T-helper 2 cell treated with Interferon-gamma antibody and Interleukin-4, amounts not matched to agents 5 μg/mL and 100 μg/mL, for 36 hours (primary cell): ENCODE results near the gene RASSF9.

Source experiments
- DNase-seq: peaks from one replicate; pipeline ENCODE4 v3.0.0; 2021; ENCODE audit warnings: low spot score
- H3K27ac Mint-ChIP-seq: one replicate; pipeline ENCODE4 v1.8.0; 2021; ENCODE audit warnings: mild to moderate bottlenecking, mixed read lengths
- H3K27me3 Mint-ChIP-seq: one replicate; pipeline ENCODE4 v1.8.0; 2021; ENCODE audit warnings: low read depth, mixed read lengths
- H3K36me3 Mint-ChIP-seq: one replicate; pipeline ENCODE4 v1.8.0; 2021; ENCODE audit warnings: low read depth, mixed read lengths
- H3K4me1 Mint-ChIP-seq: one replicate; pipeline ENCODE4 v1.8.0; 2021; ENCODE audit warnings: low read depth, mixed read lengths
- H3K4me3 Mint-ChIP-seq: one replicate; pipeline ENCODE4 v1.8.0; 2022; ENCODE audit warnings: mild to moderate bottlenecking, moderate library complexity, mixed read lengths
- H3K9me3 Mint-ChIP-seq: one replicate; pipeline ENCODE4 v1.8.0; 2021; ENCODE audit warnings: mixed read lengths

The RASSF9 gene

GRCh38 chr12:85803923-85804322 lies 32.3 kb downstream of the RASSF9 start:
- no peaks in the 10 kb centered on the region for H3K27me3 Mint-ChIP-seq
- H3K36me3 Mint-ChIP-seq: no peaks in the 10 kb centered on the region
- no peak overlapping the region for H3K27ac Mint-ChIP-seq
- DNase-seq: no peak
- no peaks in the 10 kb centered on the region for H3K9me3 Mint-ChIP-seq
- no peaks in the 10 kb centered on the region for H3K4me1 Mint-ChIP-seq
- no peak overlapping the region for H3K4me3 Mint-ChIP-seq

GRCh38 chr12:85803231-85803630 lies 33.0 kb downstream of the RASSF9 start:
- H3K4me1 Mint-ChIP-seq: no peaks in the 10 kb centered on the region
- H3K4me3 Mint-ChIP-seq: no peak overlapping the region
- H3K9me3 Mint-ChIP-seq: no peaks in the 10 kb centered on the region
- DNase-seq: no peak
- no peaks in the 10 kb centered on the region for H3K27me3 Mint-ChIP-seq
- H3K36me3 Mint-ChIP-seq: no peaks in the 10 kb centered on the region
- H3K27ac Mint-ChIP-seq: no peak overlapping the region

- H3K9me3 Mint-ChIP-seq: no peaks in the 10 kb centered on the region
- H3K4me1 Mint-ChIP-seq: no peaks in the 10 kb centered on the region
- DNase-seq: no peak
- H3K4me3 Mint-ChIP-seq: no peak overlapping the region
- H3K27me3 Mint-ChIP-seq: no peaks in the 10 kb centered on the region
- no peaks in the 10 kb centered on the region for H3K36me3 Mint-ChIP-seq
- H3K27ac Mint-ChIP-seq: no peak overlapping the region
Measured at GRCh38 chr12:85798122-85798521, 38.1 kb downstream of the RASSF9 start.

DNA sequence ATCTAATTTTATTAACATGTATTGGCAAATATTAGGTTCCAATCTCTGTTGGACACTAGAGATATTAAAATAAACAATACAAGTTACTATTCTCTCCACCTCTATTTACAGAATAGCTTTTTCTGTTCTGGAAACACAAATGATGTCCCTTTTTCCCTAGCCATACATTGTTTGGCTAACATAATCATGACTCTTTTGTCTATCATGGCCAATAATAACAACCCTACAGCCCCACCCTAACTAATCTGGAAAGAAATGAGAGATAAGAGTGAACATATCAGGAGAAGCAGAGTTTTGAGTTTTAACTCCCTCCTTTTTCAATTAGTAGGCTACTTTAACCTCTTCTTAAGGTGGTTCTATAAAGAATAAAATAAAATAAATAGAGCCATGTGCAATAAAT lies 40.2 kb downstream of the RASSF9 start:
- Mint-ChIP-seq H3K4me1 (no peaks in the 10 kb centered on the region), H3K27ac (no peak overlapping the region), H3K9me3 (no peaks in the 10 kb centered on the region), H3K4me3 (no peak overlapping the region), H3K27me3 (no peaks in the 10 kb centered on the region), H3K36me3 (no peaks in the 10 kb centered on the region)
- DNase-seq: no peak

DNA sequence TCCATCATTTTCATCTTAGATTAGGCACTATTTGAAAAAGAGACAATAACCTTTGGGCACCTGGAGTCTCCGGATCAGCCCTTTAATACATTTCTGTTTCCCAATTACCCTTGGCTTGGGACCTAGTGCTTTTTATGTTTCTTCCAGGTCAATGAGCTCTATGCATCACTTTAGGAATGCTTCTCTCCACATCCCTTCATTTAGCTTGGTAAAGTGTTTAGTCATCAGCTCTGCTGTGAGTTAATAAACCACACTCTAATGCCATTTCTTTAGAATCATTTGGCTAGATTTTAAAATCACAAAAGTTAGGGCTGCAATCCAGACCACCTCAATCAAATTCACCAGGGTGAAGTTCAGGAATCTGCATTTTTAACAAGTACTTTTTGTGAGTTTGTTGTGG lies 41.7 kb downstream of the RASSF9 start:
- Mint-ChIP-seq H3K27ac (no peak overlapping the region), H3K36me3 (no peaks in the 10 kb centered on the region), H3K4me1 (no peaks in the 10 kb centered on the region), H3K27me3 (no peaks in the 10 kb centered on the region), H3K4me3 (no peak overlapping the region), H3K9me3 (no peaks in the 10 kb centered on the region)
- no peak for DNase-seq

DNA sequence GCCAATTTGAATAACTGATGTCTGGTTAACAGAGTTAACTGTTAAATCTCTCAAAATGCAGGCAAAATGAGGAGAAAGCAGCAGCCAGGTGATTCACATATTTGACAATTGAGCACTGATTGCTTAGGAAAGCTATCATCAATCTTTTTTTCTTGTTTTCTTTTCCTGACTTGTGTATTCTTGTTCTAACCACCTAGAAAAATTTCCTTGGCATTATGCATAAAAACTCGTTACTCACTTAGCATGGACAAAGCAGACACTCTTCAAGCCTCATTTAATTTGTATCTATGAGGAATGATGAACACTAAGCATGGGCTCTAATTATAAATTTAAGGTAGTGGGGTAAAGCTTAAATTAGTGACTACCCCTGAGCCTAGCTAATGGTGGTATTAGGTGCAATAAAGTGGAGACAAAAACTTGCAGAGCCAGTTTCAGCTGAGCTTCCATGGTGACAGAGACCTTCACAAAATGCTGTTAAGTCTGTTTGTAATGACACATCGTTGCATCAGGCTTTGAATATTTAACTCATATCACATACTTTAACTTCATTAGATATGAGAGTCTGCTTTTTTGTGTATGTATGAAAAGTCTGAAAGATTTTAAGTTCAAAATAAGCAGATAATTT lies 52.0 kb downstream of the RASSF9 start:
- Mint-ChIP-seq H3K27me3 (no peaks in the 10 kb centered on the region), H3K36me3 (no peaks in the 10 kb centered on the region), H3K27ac (no peak overlapping the region), H3K9me3 (peaks cover 5% of the 10 kb centered on the region), H3K4me1 (no peaks in the 10 kb centered on the region), H3K4me3 (no peak overlapping the region)
- no peak for DNase-seq

- H3K4me1 Mint-ChIP-seq: no peaks in the 10 kb centered on the region
- no peaks in the 10 kb centered on the region for H3K36me3 Mint-ChIP-seq
- H3K4me3 Mint-ChIP-seq: no peak overlapping the region
- H3K9me3 Mint-ChIP-seq: no peaks in the 10 kb centered on the region
- DNase-seq: no peak
- H3K27me3 Mint-ChIP-seq: no peaks in the 10 kb centered on the region
- no peak overlapping the region for H3K27ac Mint-ChIP-seq
Measured at GRCh38 chr12:85782711-85783110, 53.5 kb downstream of the RASSF9 start.

- no peak overlapping the region for H3K4me3 Mint-ChIP-seq
- H3K9me3 Mint-ChIP-seq: no peaks in the 10 kb centered on the region
- no peaks in the 10 kb centered on the region for H3K27me3 Mint-ChIP-seq
- DNase-seq: no peak
- H3K4me1 Mint-ChIP-seq: no peaks in the 10 kb centered on the region
- H3K36me3 Mint-ChIP-seq: no peaks in the 10 kb centered on the region
- H3K27ac Mint-ChIP-seq: no peak overlapping the region
Measured at GRCh38 chr12:85781766-85782165, 54.4 kb downstream of the RASSF9 start.

GRCh38 chr12:85779768-85780167 lies 56.4 kb downstream of the RASSF9 start:
- DNase-seq: no peak
- H3K4me1 Mint-ChIP-seq: no peaks in the 10 kb centered on the region
- H3K27ac Mint-ChIP-seq: no peak overlapping the region
- no peaks in the 10 kb centered on the region for H3K36me3 Mint-ChIP-seq
- no peak overlapping the region for H3K4me3 Mint-ChIP-seq
- H3K27me3 Mint-ChIP-seq: no peaks in the 10 kb centered on the region
- H3K9me3 Mint-ChIP-seq: no peaks in the 10 kb centered on the region

DNA sequence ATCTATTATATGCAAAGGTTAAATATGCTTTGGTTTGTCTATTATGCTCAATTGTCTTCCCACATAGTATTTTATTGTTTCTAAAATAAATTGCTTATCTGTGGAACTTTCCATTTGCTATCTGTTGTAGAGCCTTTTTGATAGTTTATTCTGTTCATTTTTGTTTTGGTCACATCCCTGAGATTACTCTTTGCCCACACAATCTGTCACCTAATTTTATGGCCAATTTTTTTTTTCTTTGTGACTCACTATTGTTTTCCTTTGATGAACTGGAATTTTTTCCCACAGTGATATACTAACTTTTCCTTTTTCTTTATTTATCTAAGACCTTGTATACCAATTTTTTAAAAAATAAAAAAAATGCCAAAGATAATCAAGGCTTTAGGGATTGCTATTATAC lies 61.1 kb downstream of the RASSF9 start:
- DNase-seq: no peak
- Mint-ChIP-seq H3K27me3 (no peaks in the 10 kb centered on the region), H3K36me3 (no peaks in the 10 kb centered on the region), H3K4me3 (no peak overlapping the region), H3K27ac (no peak overlapping the region), H3K9me3 (no peaks in the 10 kb centered on the region), H3K4me1 (no peaks in the 10 kb centered on the region)

DNA sequence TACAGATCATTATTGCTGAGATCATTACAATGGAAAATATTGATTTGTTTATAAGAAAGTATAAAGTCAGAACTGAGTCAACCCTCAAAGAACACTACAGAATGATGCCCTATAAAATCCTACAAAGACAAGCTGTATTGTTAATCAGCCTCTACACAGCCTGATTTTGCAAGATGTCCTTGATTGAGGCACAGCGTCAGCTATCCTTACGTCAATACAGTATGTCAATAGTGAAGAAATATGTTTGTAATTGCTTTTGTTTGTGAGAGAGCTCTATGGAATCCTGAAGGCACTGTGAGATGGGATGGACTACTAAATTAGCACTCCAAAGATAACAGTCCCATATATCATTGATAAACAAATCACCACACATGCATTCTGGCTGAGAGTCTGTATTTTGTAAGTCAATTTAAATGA lies 70.7 kb downstream of the RASSF9 start:
- Mint-ChIP-seq H3K4me3 (no peak overlapping the region), H3K27ac (no peak overlapping the region), H3K36me3 (no peaks in the 10 kb centered on the region), H3K9me3 (no peaks in the 10 kb centered on the region), H3K27me3 (no peaks in the 10 kb centered on the region), H3K4me1 (no peaks in the 10 kb centered on the region)
- no peak for DNase-seq

- no peaks in the 10 kb centered on the region for H3K4me1 Mint-ChIP-seq
- no peak overlapping the region for H3K4me3 Mint-ChIP-seq
- peaks cover 4% of the 10 kb centered on the region for H3K9me3 Mint-ChIP-seq
- H3K27me3 Mint-ChIP-seq: no peaks in the 10 kb centered on the region
- no peak for DNase-seq
- no peak overlapping the region for H3K27ac Mint-ChIP-seq
- no peaks in the 10 kb centered on the region for H3K36me3 Mint-ChIP-seq
Measured at GRCh38 chr12:85759623-85760022, 76.6 kb downstream of the RASSF9 start.

GRCh38 chr12:85759091-85759490 lies 77.1 kb downstream of the RASSF9 start:
- no peaks in the 10 kb centered on the region for H3K27me3 Mint-ChIP-seq
- no peaks in the 10 kb centered on the region for H3K36me3 Mint-ChIP-seq
- no peaks in the 10 kb centered on the region for H3K4me1 Mint-ChIP-seq
- no peak for DNase-seq
- H3K27ac Mint-ChIP-seq: no peak overlapping the region
- H3K9me3 Mint-ChIP-seq: peaks cover 5% of the 10 kb centered on the region
- no peak overlapping the region for H3K4me3 Mint-ChIP-seq

DNA sequence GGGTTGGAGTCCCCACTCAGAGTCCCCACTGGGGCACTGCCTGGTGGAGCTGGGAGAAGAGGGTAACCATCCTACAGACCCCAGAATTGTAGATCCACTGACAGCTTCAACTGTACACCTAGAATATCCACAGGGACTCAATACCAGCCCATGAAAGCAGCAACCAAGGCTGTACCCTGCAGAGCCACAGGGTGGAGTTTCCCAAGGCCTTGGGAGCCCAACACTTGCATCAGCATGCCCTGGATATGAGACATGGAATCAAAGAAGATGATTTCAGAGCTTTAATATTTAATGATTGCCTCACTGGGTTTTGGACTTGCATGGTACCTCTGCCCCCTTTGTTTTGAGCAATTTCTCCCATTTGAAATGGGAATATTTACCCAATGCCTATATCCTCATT lies 80.4 kb downstream of the RASSF9 start:
- Mint-ChIP-seq H3K27ac (no peak overlapping the region), H3K27me3 (no peaks in the 10 kb centered on the region), H3K4me3 (no peak overlapping the region), H3K36me3 (no peaks in the 10 kb centered on the region), H3K4me1 (no peaks in the 10 kb centered on the region), H3K9me3 (peaks cover 5% of the 10 kb centered on the region)
- DNase-seq: no peak
